Loucy (cell line): ENCODE data around the gene PLCH1.

Experiments used
- H2AFZ ChIP-seq: fragments of 200-600 bp; sonication (generic); 2 replicates; pipeline ENCODE4 v1.6.0; 2016; ENCODE audit warnings: antibody characterized with exemption, mild to moderate bottlenecking, low read length, moderate library complexity
- H3F3A ChIP-seq: fragments of 200-600 bp; 2 replicates; pipeline ENCODE4 v1.6.0; 2016; ENCODE audit warnings: antibody characterized with exemption, low read depth, mild to moderate bottlenecking
- H3K27me3 ChIP-seq: fragments of 200-600 bp; sonication (generic); 2 replicates; pipeline ENCODE4 v1.6.1; 2014; ENCODE audit warnings: low read length, mild to moderate bottlenecking; ENCODE audit not compliant: insufficient read depth, poor library complexity, severe bottlenecking
- H3K36me3 ChIP-seq: fragments of 200-600 bp; sonication (generic); 2 replicates; pipeline ENCODE4 v1.6.1; 2016; ENCODE audit warnings: low read length; ENCODE audit not compliant: insufficient read depth
- H3K4me1 ChIP-seq: fragments of 200-600 bp; sonication (generic); 2 replicates; pipeline ENCODE4 v1.5.1; 2014; ENCODE audit warnings: low read length, mild to moderate bottlenecking; ENCODE audit not compliant: insufficient read depth, poor library complexity, severe bottlenecking
- H3K4me2 ChIP-seq: fragments of 200-600 bp; sonication (generic); 2 replicates; pipeline ENCODE4 v1.6.0; 2014; ENCODE audit warnings: antibody characterized with exemption, low read length, low read depth, mild to moderate bottlenecking; ENCODE audit not compliant: poor library complexity, severe bottlenecking
- H3K4me3 ChIP-seq: fragments of 200-600 bp; sonication (generic); 2 replicates; pipeline ENCODE4 v1.5.1; 2014; ENCODE audit warnings: low read length, mild to moderate bottlenecking, mixed read lengths; ENCODE audit not compliant: poor library complexity, severe bottlenecking
- H3K79me2 ChIP-seq: fragments of 200-600 bp; sonication (generic); 2 replicates; pipeline ENCODE4 v1.6.1; 2014; ENCODE audit warnings: low read length; ENCODE audit not compliant: insufficient read depth
- H3K9ac ChIP-seq: fragments of 200-600 bp; sonication (generic); 2 replicates; pipeline ENCODE4 v1.6.0; 2014; ENCODE audit warnings: mild to moderate bottlenecking, low read depth, low read length, moderate library complexity; ENCODE audit not compliant: poor library complexity, severe bottlenecking
- H3K9me2 ChIP-seq: fragments of 200-600 bp; sonication (generic); replicated peaks from 2 replicates; pipeline ENCODE4 v1.6.1; 2016; ENCODE audit warnings: low read depth, low read length, mixed read lengths
- H3K9me3 ChIP-seq: fragments of 200-600 bp; sonication (generic); 2 replicates; pipeline ENCODE4 v1.6.1; 2014; ENCODE audit warnings: mild to moderate bottlenecking, antibody characterized with exemption, low read length, low read depth; ENCODE audit not compliant: insufficient read depth
- H4K20me1 ChIP-seq: fragments of 200-600 bp; sonication (generic); 2 replicates; pipeline ENCODE4 v1.6.0; 2014; ENCODE audit warnings: antibody characterized with exemption, low read length, mild to moderate bottlenecking; ENCODE audit not compliant: insufficient read depth, poor library complexity, severe bottlenecking
- EZH2phosphoT487 ChIP-seq: fragments of 200-600 bp; IDR thresholded peaks from 2 replicates; pipeline ENCODE4 v1.6.1; 2018; ENCODE audit warnings: antibody characterized with exemption, mild to moderate bottlenecking, moderate library complexity, borderline replicate concordance
- TF ChIP-seq, protein P1 (sequence below): fragments of 200-600 bp; sonication (generic); conservative IDR thresholded peaks from 2 replicates; pipeline ENCODE4 v1.5.1; 2014; ENCODE audit warnings: mild to moderate bottlenecking, antibody characterized with exemption, low read length

The PLCH1 gene

GRCh38 chr3:155520463-155520862 is 224.4 kb downstream of the PLCH1 start:
- Histone ChIP-seq H3K79me2 (no peaks in the 10 kb centered on the region), H2AFZ (no peak overlapping the region), H3K4me1 (peaks cover 24% of the 10 kb centered on the region), H3K9me2 (no peaks in the 10 kb centered on the region), H3K9me3 (no peaks in the 10 kb centered on the region), H3K9ac (no peak overlapping the region), H3K4me2 (peak overlapping the region; percentile 46), H3K36me3 (no peaks in the 10 kb centered on the region), H4K20me1 (no peaks in the 10 kb centered on the region), H3K4me3 (no peak overlapping the region), H3F3A (no peaks in the 10 kb centered on the region), H3K27me3 (no peaks in the 10 kb centered on the region)
- TF ChIP-seq, protein P1, sequence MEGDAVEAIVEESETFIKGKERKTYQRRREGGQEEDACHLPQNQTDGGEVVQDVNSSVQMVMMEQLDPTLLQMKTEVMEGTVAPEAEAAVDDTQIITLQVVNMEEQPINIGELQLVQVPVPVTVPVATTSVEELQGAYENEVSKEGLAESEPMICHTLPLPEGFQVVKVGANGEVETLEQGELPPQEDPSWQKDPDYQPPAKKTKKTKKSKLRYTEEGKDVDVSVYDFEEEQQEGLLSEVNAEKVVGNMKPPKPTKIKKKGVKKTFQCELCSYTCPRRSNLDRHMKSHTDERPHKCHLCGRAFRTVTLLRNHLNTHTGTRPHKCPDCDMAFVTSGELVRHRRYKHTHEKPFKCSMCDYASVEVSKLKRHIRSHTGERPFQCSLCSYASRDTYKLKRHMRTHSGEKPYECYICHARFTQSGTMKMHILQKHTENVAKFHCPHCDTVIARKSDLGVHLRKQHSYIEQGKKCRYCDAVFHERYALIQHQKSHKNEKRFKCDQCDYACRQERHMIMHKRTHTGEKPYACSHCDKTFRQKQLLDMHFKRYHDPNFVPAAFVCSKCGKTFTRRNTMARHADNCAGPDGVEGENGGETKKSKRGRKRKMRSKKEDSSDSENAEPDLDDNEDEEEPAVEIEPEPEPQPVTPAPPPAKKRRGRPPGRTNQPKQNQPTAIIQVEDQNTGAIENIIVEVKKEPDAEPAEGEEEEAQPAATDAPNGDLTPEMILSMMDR: no peak
- TF ChIP-seq EZH2phosphoT487: no peak

GRCh38 chr3:155519078-155519477 is 225.8 kb downstream of the PLCH1 start:
- H3K9ac ChIP-seq: no peak overlapping the region
- H3K9me3 ChIP-seq: no peaks in the 10 kb centered on the region
- H4K20me1 ChIP-seq: no peaks in the 10 kb centered on the region
- no peak overlapping the region for H3K4me2 ChIP-seq
- peaks cover 5% of the 10 kb centered on the region; the same call in 1 of the 2 replicates for H3K36me3 ChIP-seq
- H3K27me3 ChIP-seq: no peaks in the 10 kb centered on the region
- H3K79me2 ChIP-seq: no peaks in the 10 kb centered on the region
- H3K4me3 ChIP-seq: no peak overlapping the region
- H3K4me1 ChIP-seq: peaks cover 24% of the 10 kb centered on the region
- no peaks in the 10 kb centered on the region for H3F3A ChIP-seq
- TF ChIP-seq EZH2phosphoT487: no peak
- TF ChIP-seq, protein P1: no peak
- no peak overlapping the region for H2AFZ ChIP-seq
- no peaks in the 10 kb centered on the region for H3K9me2 ChIP-seq

- H3K9ac ChIP-seq: no peak overlapping the region
- no peak overlapping the region for H3K4me3 ChIP-seq
- no peak overlapping the region for H3K4me2 ChIP-seq
- no peaks in the 10 kb centered on the region for H3K79me2 ChIP-seq
- no peaks in the 10 kb centered on the region for H3K9me3 ChIP-seq
- no peaks in the 10 kb centered on the region for H3F3A ChIP-seq
- no peaks in the 10 kb centered on the region for H3K27me3 ChIP-seq
- peaks cover 24% of the 10 kb centered on the region for H3K4me1 ChIP-seq
- no peaks in the 10 kb centered on the region for H4K20me1 ChIP-seq
- no peak overlapping the region for H2AFZ ChIP-seq
- peaks cover 15% of the 10 kb centered on the region; the same call in 1 of the 2 replicates for H3K36me3 ChIP-seq
- no peaks in the 10 kb centered on the region for H3K9me2 ChIP-seq
- TF ChIP-seq, protein P1: no peak
- no peak for TF ChIP-seq EZH2phosphoT487
Measured at GRCh38 chr3:155517903-155518302, 227.0 kb downstream of the PLCH1 start.
